C4-2B (cell line): ENCODE data around the gene HOXA7.

Experiments
- ZFX ChIP-seq: fragments of 450-650 bp; IDR thresholded peaks from 2 replicates; pipeline ENCODE4 v1.6.1; 2017
- TF ChIP-seq, protein P1 (sequence below): fragments of 450-650 bp; conservative IDR thresholded peaks from 2 replicates; pipeline ENCODE4 v1.5.1; 2017; ENCODE audit warnings: mild to moderate bottlenecking

DNA sequence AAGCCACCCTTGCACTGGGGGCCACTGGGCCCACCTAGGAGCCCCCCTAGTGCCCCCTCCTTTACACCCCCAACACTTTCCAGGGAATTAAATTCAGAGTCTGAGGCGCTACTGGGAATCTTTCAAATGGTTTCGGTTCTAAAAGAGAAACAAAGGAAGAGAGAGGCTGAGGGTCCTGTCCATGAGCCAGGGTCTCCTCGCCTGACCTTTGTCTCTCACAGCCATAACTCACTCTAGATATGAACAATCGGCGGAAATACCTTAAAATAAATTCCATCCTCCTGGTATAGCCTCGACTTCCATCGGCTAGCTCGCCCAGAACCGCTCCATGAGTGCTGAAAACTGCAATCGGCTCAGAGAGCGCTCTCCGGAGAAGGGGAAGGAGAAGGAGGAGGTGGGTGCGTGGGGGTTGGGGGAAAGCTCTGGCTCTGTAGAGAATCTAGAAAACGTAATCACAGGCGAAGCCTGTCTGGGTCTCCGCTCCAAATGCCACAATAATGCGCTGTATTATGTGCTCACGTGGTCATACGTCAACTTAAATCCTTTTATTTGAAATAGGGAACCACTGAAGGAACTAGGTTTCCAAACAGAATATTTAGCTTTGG lies 38.5 kb downstream of the HOXA7 start:
- TF ChIP-seq, protein P1, sequence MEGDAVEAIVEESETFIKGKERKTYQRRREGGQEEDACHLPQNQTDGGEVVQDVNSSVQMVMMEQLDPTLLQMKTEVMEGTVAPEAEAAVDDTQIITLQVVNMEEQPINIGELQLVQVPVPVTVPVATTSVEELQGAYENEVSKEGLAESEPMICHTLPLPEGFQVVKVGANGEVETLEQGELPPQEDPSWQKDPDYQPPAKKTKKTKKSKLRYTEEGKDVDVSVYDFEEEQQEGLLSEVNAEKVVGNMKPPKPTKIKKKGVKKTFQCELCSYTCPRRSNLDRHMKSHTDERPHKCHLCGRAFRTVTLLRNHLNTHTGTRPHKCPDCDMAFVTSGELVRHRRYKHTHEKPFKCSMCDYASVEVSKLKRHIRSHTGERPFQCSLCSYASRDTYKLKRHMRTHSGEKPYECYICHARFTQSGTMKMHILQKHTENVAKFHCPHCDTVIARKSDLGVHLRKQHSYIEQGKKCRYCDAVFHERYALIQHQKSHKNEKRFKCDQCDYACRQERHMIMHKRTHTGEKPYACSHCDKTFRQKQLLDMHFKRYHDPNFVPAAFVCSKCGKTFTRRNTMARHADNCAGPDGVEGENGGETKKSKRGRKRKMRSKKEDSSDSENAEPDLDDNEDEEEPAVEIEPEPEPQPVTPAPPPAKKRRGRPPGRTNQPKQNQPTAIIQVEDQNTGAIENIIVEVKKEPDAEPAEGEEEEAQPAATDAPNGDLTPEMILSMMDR, result no peak
- no peak for TF ChIP-seq ZFX
